Loucy (cell line): ENCODE results near the gene TCHHL1.

Source experiments
- H2AFZ ChIP-seq: fragments of 200-600 bp; sonication (generic); 2 replicates; pipeline ENCODE4 v1.6.0; 2016; ENCODE audit warnings: antibody characterized with exemption, mild to moderate bottlenecking, low read length, moderate library complexity
- H3F3A ChIP-seq: fragments of 200-600 bp; 2 replicates; pipeline ENCODE4 v1.6.0; 2016; ENCODE audit warnings: antibody characterized with exemption, low read depth, mild to moderate bottlenecking
- H3K27me3 ChIP-seq: fragments of 200-600 bp; sonication (generic); 2 replicates; pipeline ENCODE4 v1.6.1; 2014; ENCODE audit warnings: low read length, mild to moderate bottlenecking; ENCODE audit not compliant: insufficient read depth, poor library complexity, severe bottlenecking
- H3K36me3 ChIP-seq: fragments of 200-600 bp; sonication (generic); 2 replicates; pipeline ENCODE4 v1.6.1; 2016; ENCODE audit warnings: low read length; ENCODE audit not compliant: insufficient read depth
- H3K4me1 ChIP-seq: fragments of 200-600 bp; sonication (generic); 2 replicates; pipeline ENCODE4 v1.5.1; 2014; ENCODE audit warnings: low read length, mild to moderate bottlenecking; ENCODE audit not compliant: insufficient read depth, poor library complexity, severe bottlenecking
- H3K4me2 ChIP-seq: fragments of 200-600 bp; sonication (generic); 2 replicates; pipeline ENCODE4 v1.6.0; 2014; ENCODE audit warnings: antibody characterized with exemption, low read length, low read depth, mild to moderate bottlenecking; ENCODE audit not compliant: poor library complexity, severe bottlenecking
- H3K4me3 ChIP-seq: fragments of 200-600 bp; sonication (generic); 2 replicates; pipeline ENCODE4 v1.5.1; 2014; ENCODE audit warnings: low read length, mild to moderate bottlenecking, mixed read lengths; ENCODE audit not compliant: poor library complexity, severe bottlenecking
- H3K79me2 ChIP-seq: fragments of 200-600 bp; sonication (generic); 2 replicates; pipeline ENCODE4 v1.6.1; 2014; ENCODE audit warnings: low read length; ENCODE audit not compliant: insufficient read depth
- H3K9ac ChIP-seq: fragments of 200-600 bp; sonication (generic); 2 replicates; pipeline ENCODE4 v1.6.0; 2014; ENCODE audit warnings: mild to moderate bottlenecking, low read depth, low read length, moderate library complexity; ENCODE audit not compliant: poor library complexity, severe bottlenecking
- H3K9me2 ChIP-seq: fragments of 200-600 bp; sonication (generic); replicated peaks from 2 replicates; pipeline ENCODE4 v1.6.1; 2016; ENCODE audit warnings: low read depth, low read length, mixed read lengths
- H3K9me3 ChIP-seq: fragments of 200-600 bp; sonication (generic); 2 replicates; pipeline ENCODE4 v1.6.1; 2014; ENCODE audit warnings: mild to moderate bottlenecking, antibody characterized with exemption, low read length, low read depth; ENCODE audit not compliant: insufficient read depth
- H4K20me1 ChIP-seq: fragments of 200-600 bp; sonication (generic); 2 replicates; pipeline ENCODE4 v1.6.0; 2014; ENCODE audit warnings: antibody characterized with exemption, low read length, mild to moderate bottlenecking; ENCODE audit not compliant: insufficient read depth, poor library complexity, severe bottlenecking
- CTCF ChIP-seq: fragments of 200-600 bp; sonication (generic); conservative IDR thresholded peaks from 2 replicates; pipeline ENCODE4 v1.5.1; 2014; ENCODE audit warnings: mild to moderate bottlenecking, antibody characterized with exemption, low read length
- EZH2phosphoT487 ChIP-seq: fragments of 200-600 bp; IDR thresholded peaks from 2 replicates; pipeline ENCODE4 v1.6.1; 2018; ENCODE audit warnings: antibody characterized with exemption, mild to moderate bottlenecking, moderate library complexity, borderline replicate concordance

Gene TCHHL1

GRCh38 chr1:152089014-152089674, at the start of gene TCHHL1:
TSS of gene TCHHL1 (minus strand) at chr1:152089064. CDS start at chr1:152088143, 921 bp downstream.
- Histone ChIP-seq H4K20me1 (no peaks in the 10 kb centered on the region), H3K4me3 (no peak within 1 kb of the TSS), H3K27me3 (no peaks in the 10 kb centered on the region), H3K4me2 (no peak within 1 kb of the TSS), H3K9me3 (peaks cover 4% of the 10 kb centered on the region; the same call in 1 of the 2 replicates), H2AFZ (no peak within 1 kb of the TSS), H3F3A (no peaks in the 10 kb centered on the region), H3K79me2 (no peaks in the 10 kb centered on the region), H3K9me2 (no peaks in the 10 kb centered on the region), H3K36me3 (no peaks in the 10 kb centered on the region), H3K9ac (no peak within 1 kb of the TSS), H3K4me1 (peaks cover 44% of the 10 kb centered on the region)
- no peak for TF ChIP-seq EZH2phosphoT487
- no peak for TF ChIP-seq CTCF

GRCh38 chr1:152137215-152137614, 48.4 kb upstream of the TCHHL1 start:
- Histone ChIP-seq H3K36me3 (no peaks in the 10 kb centered on the region), H3K79me2 (no peaks in the 10 kb centered on the region), H3F3A (no peaks in the 10 kb centered on the region), H4K20me1 (no peaks in the 10 kb centered on the region), H3K4me1 (peaks cover 26% of the 10 kb centered on the region), H3K9ac (no peak overlapping the region), H3K9me2 (no peaks in the 10 kb centered on the region), H3K27me3 (no peaks in the 10 kb centered on the region), H3K9me3 (peaks cover 14% of the 10 kb centered on the region), H2AFZ (no peak overlapping the region), H3K4me2 (no peak overlapping the region), H3K4me3 (no peak overlapping the region)
- TF ChIP-seq EZH2phosphoT487 = no peak
- TF ChIP-seq CTCF = no peak

GRCh38 chr1:152130186-152130585, 41.3 kb upstream of the TCHHL1 start:
- H3K4me1 ChIP-seq = peaks cover 49% of the 10 kb centered on the region
- no peaks in the 10 kb centered on the region for H3K27me3 ChIP-seq
- H3K9ac ChIP-seq = no peak overlapping the region
- H3K4me2 ChIP-seq = no peak overlapping the region
- peaks cover 18% of the 10 kb centered on the region for H3K9me3 ChIP-seq
- no peaks in the 10 kb centered on the region for H3K9me2 ChIP-seq
- H3K36me3 ChIP-seq = no peaks in the 10 kb centered on the region
- H3K4me3 ChIP-seq = no peak overlapping the region
- no peaks in the 10 kb centered on the region for H3K79me2 ChIP-seq
- peaks cover 11% of the 10 kb centered on the region for H3F3A ChIP-seq
- no peaks in the 10 kb centered on the region for H4K20me1 ChIP-seq
- TF ChIP-seq CTCF (no peak), EZH2phosphoT487 (no peak)
- H2AFZ ChIP-seq = no peak overlapping the region
